22Rv1 (cell line): ENCODE measurements around the gene ZNF469.

ENCODE experiments used
- H3K27ac ChIP-seq: fragments of 450-650 bp; 2 replicates; pipeline ENCODE4 v1.5.1; 2017
- ZFX ChIP-seq: fragments of 450-650 bp; IDR thresholded peaks from 2 replicates; pipeline ENCODE4 v1.6.1; 2017; ENCODE audit warnings: antibody characterized with exemption, borderline replicate concordance
- TF ChIP-seq, protein P1 (sequence below): fragments of 450-650 bp; IDR thresholded peaks from 2 replicates; pipeline ENCODE4 v1.5.1; 2017; ENCODE audit warnings: mild to moderate bottlenecking

ZNF469 gene

DNA sequence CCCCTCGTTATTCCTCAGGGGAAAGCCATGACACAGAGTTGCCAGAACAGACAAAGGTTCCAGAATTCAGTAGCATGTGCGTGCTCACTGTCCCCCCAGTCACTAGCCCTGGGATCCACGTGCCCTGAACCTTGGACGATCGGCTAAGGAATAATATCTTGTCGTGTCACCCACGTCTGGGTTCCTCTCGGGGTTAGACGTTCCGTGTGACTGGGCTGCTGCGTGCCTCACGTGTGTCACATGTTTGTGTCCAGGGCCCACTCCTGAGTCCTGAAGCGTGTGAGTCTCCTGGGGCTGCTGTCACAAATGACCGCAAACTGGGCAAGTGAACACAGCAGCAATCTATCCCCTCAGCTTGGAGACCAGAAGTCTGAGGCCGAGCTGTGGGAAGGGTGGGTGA, 12.4 kb upstream of the ZNF469 start:
- TF ChIP-seq ZFX: no peak
- TF ChIP-seq, protein P1, sequence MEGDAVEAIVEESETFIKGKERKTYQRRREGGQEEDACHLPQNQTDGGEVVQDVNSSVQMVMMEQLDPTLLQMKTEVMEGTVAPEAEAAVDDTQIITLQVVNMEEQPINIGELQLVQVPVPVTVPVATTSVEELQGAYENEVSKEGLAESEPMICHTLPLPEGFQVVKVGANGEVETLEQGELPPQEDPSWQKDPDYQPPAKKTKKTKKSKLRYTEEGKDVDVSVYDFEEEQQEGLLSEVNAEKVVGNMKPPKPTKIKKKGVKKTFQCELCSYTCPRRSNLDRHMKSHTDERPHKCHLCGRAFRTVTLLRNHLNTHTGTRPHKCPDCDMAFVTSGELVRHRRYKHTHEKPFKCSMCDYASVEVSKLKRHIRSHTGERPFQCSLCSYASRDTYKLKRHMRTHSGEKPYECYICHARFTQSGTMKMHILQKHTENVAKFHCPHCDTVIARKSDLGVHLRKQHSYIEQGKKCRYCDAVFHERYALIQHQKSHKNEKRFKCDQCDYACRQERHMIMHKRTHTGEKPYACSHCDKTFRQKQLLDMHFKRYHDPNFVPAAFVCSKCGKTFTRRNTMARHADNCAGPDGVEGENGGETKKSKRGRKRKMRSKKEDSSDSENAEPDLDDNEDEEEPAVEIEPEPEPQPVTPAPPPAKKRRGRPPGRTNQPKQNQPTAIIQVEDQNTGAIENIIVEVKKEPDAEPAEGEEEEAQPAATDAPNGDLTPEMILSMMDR: no peak
- no peak overlapping the region for H3K27ac ChIP-seq

DNA sequence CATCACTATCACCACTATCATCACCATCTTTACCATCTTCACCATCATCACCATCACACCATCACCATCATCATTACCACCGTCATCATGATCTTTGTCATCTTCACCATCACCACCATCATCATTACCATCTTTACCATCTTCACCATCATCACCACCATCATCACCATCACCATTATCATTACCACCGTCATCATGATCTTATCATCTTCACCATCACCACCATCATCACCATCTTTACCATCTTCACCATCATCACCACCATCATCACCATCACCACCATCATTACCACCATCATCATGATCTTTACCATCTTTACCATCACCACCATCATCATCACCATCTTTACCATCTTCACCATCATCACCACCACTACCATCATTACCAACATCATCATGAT, 10.2 kb upstream of the ZNF469 start:
- TF ChIP-seq, protein P1: no peak
- no peak for TF ChIP-seq ZFX
- H3K27ac ChIP-seq: no peak overlapping the region

- H3K27ac ChIP-seq: no peak overlapping the region
- TF ChIP-seq, protein P1: no peak
- TF ChIP-seq ZFX: no peak
Measured at GRCh38 chr16:88373211-88373610, 9.5 kb upstream of the ZNF469 start.

DNA sequence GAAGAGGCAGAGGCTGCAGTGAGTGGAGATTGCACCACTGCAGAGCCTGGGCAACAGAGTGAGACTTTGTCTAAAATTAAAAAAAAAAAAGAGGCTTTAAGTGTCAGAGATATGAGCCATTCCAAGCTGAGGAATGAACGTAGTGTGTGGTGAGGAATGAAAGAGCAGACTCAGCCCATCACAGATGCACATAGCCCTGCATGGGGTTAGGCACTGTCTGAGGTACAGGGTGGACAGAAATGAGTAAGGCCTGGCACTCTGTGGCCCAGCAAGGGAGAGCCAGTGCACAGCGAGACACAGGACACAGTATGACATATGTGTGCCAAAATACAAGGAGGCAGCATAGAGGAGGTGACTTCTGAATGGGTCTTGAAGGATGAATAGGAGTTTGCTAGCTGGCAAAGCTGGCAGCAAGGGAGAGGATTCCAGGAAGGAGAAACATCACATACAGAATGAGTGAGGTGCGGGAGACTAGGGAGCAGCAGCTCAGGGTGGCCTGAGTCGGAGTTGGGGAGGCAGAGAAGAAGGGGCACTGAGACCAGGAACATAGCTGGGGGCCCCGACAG, 8.7 kb upstream of the ZNF469 start:
- H3K27ac ChIP-seq: no peak overlapping the region
- no peak for TF ChIP-seq ZFX
- TF ChIP-seq, protein P1: no peak

DNA sequence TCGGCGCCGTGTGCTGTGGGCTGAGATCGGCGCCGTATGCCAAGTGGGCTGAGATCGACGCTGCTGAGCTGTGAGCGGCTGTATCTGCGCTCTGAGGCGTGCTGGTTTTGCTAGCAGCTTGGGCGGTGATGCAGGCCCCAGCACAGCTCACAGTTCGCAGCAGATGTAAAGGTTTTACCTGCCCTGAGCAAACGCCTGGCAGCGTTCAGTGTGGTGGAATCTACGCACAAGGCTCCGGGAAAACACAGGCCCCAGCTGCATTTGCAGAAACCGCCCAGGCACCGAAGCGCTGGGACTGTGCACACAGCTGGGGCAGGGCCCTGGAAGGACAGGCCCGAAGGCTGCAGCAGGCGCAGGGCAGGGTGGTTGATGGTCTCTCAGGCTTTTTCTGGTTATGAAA, 8.0 kb upstream of the ZNF469 start:
- no peak overlapping the region for H3K27ac ChIP-seq
- TF ChIP-seq, protein P1: no peak
- TF ChIP-seq ZFX: no peak

- TF ChIP-seq, protein P1: no peak
- H3K27ac ChIP-seq: no peak overlapping the region
Measured at GRCh38 chr16:88375236-88375975, 7.4 kb upstream of the ZNF469 start.
